ENCODE data around the gene PMIS2. TPM values are rescaled to one million over a fixed set of nuclear protein-coding genes. Genes with fewer than 3 reads are reported as not detected.

PMIS2 gene
- total RNA-seq = not detected

DNA sequence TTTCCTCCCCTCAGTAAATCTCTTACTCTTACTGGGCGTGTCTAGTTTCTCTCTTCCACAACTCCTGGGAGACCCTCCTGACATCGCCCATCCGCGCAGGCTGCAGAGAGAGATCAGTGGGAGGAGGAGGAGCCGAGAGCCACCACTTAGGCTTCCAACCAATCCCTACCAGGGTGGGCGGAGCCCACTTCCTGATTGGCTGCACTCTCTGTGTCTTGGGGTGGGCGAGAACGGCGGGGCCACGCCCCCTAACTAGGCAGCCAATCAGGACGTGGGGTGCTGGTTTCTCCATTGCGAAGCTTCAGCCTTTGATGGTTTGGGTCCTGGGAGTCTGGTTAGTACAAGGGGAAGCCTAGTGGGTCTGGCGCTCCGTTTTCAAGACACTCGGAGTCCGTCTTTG is at the start of gene PMIS2:
TSS of gene PMIS2 (plus strand) at position 326 of the 400 bp plus-strand sequence. CDS start 87 bp downstream, outside the sequence.
- TF ChIP-seq CTCF (IDR thresholded peaks at IDR 0.05) = no peak
- intact Hi-C loops (cut with DNase I) = no loop called here
- no peak for DNase-seq
- Histone ChIP-seq H3K4me3 (no peak within 1 kb of the TSS), H3K9me3 (no peaks in the 10 kb centered on the region), H3K36me3 (no peaks in the 10 kb centered on the region), H3K9ac (ENCODE audit: low read depth in 2 of 2, low read length in 2 of 2) (no peak within 1 kb of the TSS), H3K4me1 (no peaks in the 10 kb centered on the region), H3K27ac (no peak within 1 kb of the TSS), H3K27me3 (no peaks in the 10 kb centered on the region)

DNA sequence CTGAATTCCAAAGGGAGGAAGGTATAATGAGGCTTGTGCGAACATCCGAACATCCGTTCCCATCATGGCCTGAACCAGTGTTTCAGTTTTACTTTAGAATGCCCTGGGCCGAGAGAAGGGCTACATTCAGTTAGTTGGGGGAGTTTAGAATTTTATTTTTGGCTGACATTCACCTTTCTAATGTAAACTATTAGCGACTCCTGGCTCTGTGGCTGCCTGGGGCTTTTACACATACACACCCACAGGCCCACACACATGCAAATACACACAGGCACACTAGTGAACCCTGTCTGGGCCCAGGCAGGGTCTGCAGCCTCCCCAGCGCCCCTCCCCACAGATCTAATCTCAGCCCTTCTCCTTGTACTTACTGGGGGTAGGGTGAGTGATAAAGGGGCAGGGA is 46.7 kb upstream of the PMIS2 start:
- no peak for TF ChIP-seq CTCF (IDR thresholded peaks at IDR 0.05)
- Histone ChIP-seq H3K27me3 (no peaks in the 10 kb centered on the region), H3K36me3 (no peaks in the 10 kb centered on the region), H3K9me3 (no peaks in the 10 kb centered on the region), H3K4me3 (no peak overlapping the region), H3K9ac (ENCODE audit: low read depth in 2 of 2, low read length in 2 of 2) (no peak overlapping the region), H3K4me1 (no peaks in the 10 kb centered on the region), H3K27ac (no peak overlapping the region)
- DNase-seq = no peak
- intact Hi-C loops (cut with DNase I) = no loop called here

- Histone ChIP-seq H3K36me3 (no peaks in the 10 kb centered on the region), H3K27ac (no peak overlapping the region), H3K27me3 (no peaks in the 10 kb centered on the region), H3K4me1 (no peaks in the 10 kb centered on the region), H3K9me3 (no peaks in the 10 kb centered on the region), H3K9ac (ENCODE audit: low read depth in 2 of 2, low read length in 2 of 2) (no peak overlapping the region), H3K4me3 (no peak overlapping the region)
- intact Hi-C loops (cut with DNase I) = no loop called here
- no peak for TF ChIP-seq CTCF (IDR thresholded peaks at IDR 0.05)
- no peak for DNase-seq
Observed at GRCh38 chr19:35539850-35540249, 46.1 kb upstream of the PMIS2 start.

DNA sequence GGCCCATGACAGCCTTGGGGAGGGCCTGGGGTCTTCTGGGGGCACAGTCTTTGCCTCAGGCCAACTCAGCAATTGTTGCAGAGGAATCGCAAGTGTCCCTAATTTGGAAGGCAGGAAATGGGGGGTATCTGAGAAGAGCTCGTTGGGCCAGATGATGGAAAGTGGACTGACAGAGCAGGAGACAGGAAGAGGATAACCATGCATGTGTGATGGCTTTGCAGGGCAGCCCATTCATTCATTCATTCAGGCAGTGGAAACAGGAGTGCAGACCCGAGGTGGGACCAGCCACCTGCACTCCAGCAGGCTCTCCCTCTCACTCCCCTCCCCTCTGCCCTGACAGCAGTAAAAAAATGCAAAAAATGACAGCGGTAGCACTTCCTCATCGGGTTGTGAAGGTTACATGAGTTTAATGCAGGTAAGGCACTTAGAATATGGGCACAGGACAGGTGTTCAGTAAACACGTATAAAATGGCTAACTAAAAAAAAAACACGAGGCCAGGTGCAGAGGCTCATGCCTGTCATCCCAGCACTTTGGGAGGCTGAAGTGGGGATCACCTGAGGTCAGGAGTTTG is 45.5 kb upstream of the PMIS2 start:
- no peaks in the 10 kb centered on the region for H3K27me3 ChIP-seq
- TF ChIP-seq CTCF (IDR thresholded peaks at IDR 0.05) = no peak
- intact Hi-C loops (cut with DNase I) = no loop called here

GRCh38 chr19:35542209-35542608 is 43.8 kb upstream of the PMIS2 start:
- Histone ChIP-seq H3K27me3 (no peaks in the 10 kb centered on the region), H3K9me3 (no peaks in the 10 kb centered on the region), H3K4me3 (no peak overlapping the region), H3K36me3 (no peaks in the 10 kb centered on the region), H3K9ac (ENCODE audit: low read depth in 2 of 2, low read length in 2 of 2) (no peak overlapping the region), H3K4me1 (peaks cover 9% of the 10 kb centered on the region), H3K27ac (no peak overlapping the region)
- no peak for TF ChIP-seq CTCF (IDR thresholded peaks at IDR 0.05)
- intact Hi-C loops (cut with DNase I) = no loop called here
- DNase-seq = no peak

More for the DNA sequence above, 45.5 kb upstream of the PMIS2 start:
- H3K4me3 ChIP-seq = no peak overlapping the region
- no peak overlapping the region for H3K27ac ChIP-seq
- no peaks in the 10 kb centered on the region for H3K9me3 ChIP-seq
- DNase-seq = no peak
- H3K36me3 ChIP-seq = no peaks in the 10 kb centered on the region
- H3K4me1 ChIP-seq = no peaks in the 10 kb centered on the region
- H3K9ac ChIP-seq (ENCODE audit: low read depth in 2 of 2, low read length in 2 of 2) = no peak overlapping the region

Measured in colonic mucosa (tissue), 4 donors.